Gastroesophageal sphincter (tissue), 3 donors: ENCODE results near the gene TNRC6B.

ENCODE experiments used
- EP300 ChIP-seq: sonication (generic); formaldehyde crosslinking; IDR thresholded peaks from one replicate; pipeline ENCODE4 v1.6.1; 2017; ENCODE audit warnings: antibody characterized with exemption, mild to moderate bottlenecking
- POLR2A ChIP-seq, 2 donors: fragments of 450-650 bp; IDR thresholded peaks; one replicate each; pipeline ENCODE4 v1.6.1; 2017; ENCODE audit warnings: antibody characterized with exemption in 2 of 2, mild to moderate bottlenecking in 2 of 2, moderate library complexity in 1 of 2
- POLR2AphosphoS5 ChIP-seq: sonication (generic); formaldehyde crosslinking; IDR thresholded peaks from one replicate; pipeline ENCODE4 v1.6.1; 2017; ENCODE audit warnings: antibody characterized with exemption
- TF ChIP-seq, protein P1 (sequence below), 4 experiments: fragments of 200-600 bp in 2 of 4; fragments of 450-650 bp in 2 of 4; sonication (generic) in 1 of 4; IDR thresholded peaks; one replicate each; pipeline ENCODE4 v1.5.1; 2017 to 2019; ENCODE audit warnings: antibody characterized with exemption in 4 of 4, mild to moderate bottlenecking in 2 of 4, moderate library complexity in 2 of 4

DNA sequence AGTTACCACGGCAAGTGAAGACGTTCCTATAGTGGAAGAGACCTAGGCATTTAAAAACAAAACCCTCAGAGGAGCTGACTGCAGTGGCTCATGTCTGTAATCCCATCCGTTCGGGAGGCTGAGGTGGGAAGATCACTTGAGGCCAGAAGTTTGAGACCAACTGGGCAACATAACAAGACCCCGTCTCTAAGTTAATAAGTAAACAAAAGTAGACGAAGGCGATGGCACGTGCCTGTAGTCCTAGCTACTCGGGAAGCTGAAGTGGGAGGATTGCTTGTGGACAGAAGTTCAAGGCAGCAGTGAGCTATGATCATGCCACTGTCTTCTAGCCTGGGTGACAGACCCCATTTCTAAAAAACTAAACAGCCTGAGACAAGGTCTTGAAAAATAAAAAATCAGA, 164.8 kb downstream of the TNRC6B start:
- TF ChIP-seq, protein P1, sequence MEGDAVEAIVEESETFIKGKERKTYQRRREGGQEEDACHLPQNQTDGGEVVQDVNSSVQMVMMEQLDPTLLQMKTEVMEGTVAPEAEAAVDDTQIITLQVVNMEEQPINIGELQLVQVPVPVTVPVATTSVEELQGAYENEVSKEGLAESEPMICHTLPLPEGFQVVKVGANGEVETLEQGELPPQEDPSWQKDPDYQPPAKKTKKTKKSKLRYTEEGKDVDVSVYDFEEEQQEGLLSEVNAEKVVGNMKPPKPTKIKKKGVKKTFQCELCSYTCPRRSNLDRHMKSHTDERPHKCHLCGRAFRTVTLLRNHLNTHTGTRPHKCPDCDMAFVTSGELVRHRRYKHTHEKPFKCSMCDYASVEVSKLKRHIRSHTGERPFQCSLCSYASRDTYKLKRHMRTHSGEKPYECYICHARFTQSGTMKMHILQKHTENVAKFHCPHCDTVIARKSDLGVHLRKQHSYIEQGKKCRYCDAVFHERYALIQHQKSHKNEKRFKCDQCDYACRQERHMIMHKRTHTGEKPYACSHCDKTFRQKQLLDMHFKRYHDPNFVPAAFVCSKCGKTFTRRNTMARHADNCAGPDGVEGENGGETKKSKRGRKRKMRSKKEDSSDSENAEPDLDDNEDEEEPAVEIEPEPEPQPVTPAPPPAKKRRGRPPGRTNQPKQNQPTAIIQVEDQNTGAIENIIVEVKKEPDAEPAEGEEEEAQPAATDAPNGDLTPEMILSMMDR (IDR thresholded peaks at IDR 0.05): no peak
- no peak for TF ChIP-seq EP300
- no peak for TF ChIP-seq POLR2A (IDR thresholded peaks at IDR 0.05)
- TF ChIP-seq POLR2AphosphoS5: no peak
